Neural progenitor cell (in vitro differentiated cells): ENCODE data around the gene AGPAT1. TPM values are rescaled to one million over a fixed set of nuclear protein-coding genes. Genes with fewer than 3 reads are reported as not detected.
A peak's percentile ranks its signal among the peaks of the same experiment; 100 is the strongest.

Experiments
- DNase-seq: peaks from one replicate; pipeline ENCODE4 v3.0.0-alpha.2; 2016; ENCODE audit warnings: low spot score
- H2AFZ ChIP-seq: fragments of 200-600 bp; sonication (generic); replicated peaks from 2 replicates; pipeline ENCODE4 v1.6.1; 2016; ENCODE audit warnings: antibody characterized with exemption
- H3F3A ChIP-seq: fragments of 200-600 bp; sonication (generic); 2 replicates; pipeline ENCODE4 v1.6.1; 2016; ENCODE audit warnings: antibody characterized with exemption, low read depth
- H3K27ac ChIP-seq: fragments of 200-600 bp; sonication (generic); 2 replicates; pipeline ENCODE4 v1.5.1; 2016; ENCODE audit warnings: mild to moderate bottlenecking
- H3K27me3 ChIP-seq: fragments of 200-600 bp; sonication (generic); 2 replicates; pipeline ENCODE4 v1.6.1; 2016; ENCODE audit warnings: mild to moderate bottlenecking, moderate library complexity
- H3K36me3 ChIP-seq: fragments of 200-600 bp; sonication (generic); 2 replicates; pipeline ENCODE4 v1.5.1; 2016
- H3K4me1 ChIP-seq: fragments of 200-600 bp; sonication (generic); 2 replicates; pipeline ENCODE4 v1.6.1; 2016; ENCODE audit warnings: mixed run types
- H3K4me2 ChIP-seq: fragments of 200-600 bp; sonication (generic); 2 replicates; pipeline ENCODE4 v1.6.1; 2016
- H3K4me3 ChIP-seq: fragments of 200-600 bp; sonication (generic); 2 replicates; pipeline ENCODE4 v1.5.1; 2016
- H3K79me2 ChIP-seq: fragments of 200-600 bp; sonication (generic); 2 replicates; pipeline ENCODE4 v1.6.1; 2016; ENCODE audit warnings: low read depth
- H3K9ac ChIP-seq: fragments of 200-600 bp; sonication (generic); 2 replicates; pipeline ENCODE4 v1.6.1; 2016
- H3K9me3 ChIP-seq: fragments of 200-600 bp; sonication (generic); 2 replicates; pipeline ENCODE4 v1.5.1; 2016; ENCODE audit warnings: low read depth
- H4K20me1 ChIP-seq: fragments of 200-600 bp; sonication (generic); 2 replicates; pipeline ENCODE4 v1.6.1; 2016; ENCODE audit warnings: low read depth
- H3K27ac Mint-ChIP-seq: 3 replicates; pipeline ENCODE4 v1.8.0; 2021; ENCODE audit warnings: mixed read lengths
- H3K27me3 Mint-ChIP-seq: 2 replicates; pipeline ENCODE4 v1.8.0; 2022; ENCODE audit warnings: low read depth, mild to moderate bottlenecking, inconsistent platforms, moderate library complexity, mixed read lengths; ENCODE audit not compliant: insufficient read depth
- H3K36me3 Mint-ChIP-seq: 3 replicates; pipeline ENCODE4 v1.8.0; 2021; ENCODE audit warnings: mixed read lengths
- H3K4me1 Mint-ChIP-seq: 3 replicates; pipeline ENCODE4 v1.8.0; 2021; ENCODE audit warnings: mixed read lengths
- H3K4me3 Mint-ChIP-seq: 3 replicates; pipeline ENCODE4 v1.8.0; 2021; ENCODE audit warnings: mild to moderate bottlenecking, moderate library complexity, mixed read lengths
- H3K9me3 Mint-ChIP-seq: 3 replicates; pipeline ENCODE4 v1.8.0; 2020; ENCODE audit warnings: mixed read lengths
- EZH2 ChIP-seq: fragments of 200-600 bp; sonication (generic); IDR thresholded peaks from 2 replicates; pipeline ENCODE4 v1.6.1; 2017; ENCODE audit warnings: antibody characterized with exemption, mild to moderate bottlenecking, moderate library complexity
- EZH2phosphoT487 ChIP-seq: fragments of 200-600 bp; sonication (generic); IDR thresholded peaks from 2 replicates; pipeline ENCODE4 v1.6.1; 2017; ENCODE audit warnings: antibody characterized with exemption
- total RNA-seq: library from RNA; depleted of rRNA; stranded (reverse); fragments of >200 nt; gene quantifications from 2 replicates; pipeline ENCODE4 v1.2.3, GENCODE V29; 2015; ENCODE audit warnings: low replicate concordance
- TF ChIP-seq, protein P1 (sequence below): fragments of 200-600 bp; sonication (generic); IDR thresholded peaks from 2 replicates; pipeline ENCODE4 v1.5.1; 2017; ENCODE audit warnings: antibody characterized with exemption, mild to moderate bottlenecking

AGPAT1 gene
- total RNA-seq, 1 donor from 2014 or later: 46.9 TPM

GRCh38 chr6:32167154-32167760 is 8.6 kb downstream of the AGPAT1 start:
- Mint-ChIP-seq H3K27ac (peak overlapping the region; percentile 27), H3K9me3 (no peaks in the 10 kb centered on the region), H3K4me1 (peaks cover 9% of the 10 kb centered on the region), H3K36me3 (peaks cover 45% of the 10 kb centered on the region), H3K4me3 (no peak overlapping the region), H3K27me3 (peaks cover 3% of the 10 kb centered on the region)
- Histone ChIP-seq H2AFZ (no peak overlapping the region), H3K4me2 (peak overlapping the region; percentile 7), H3K79me2 (peaks cover 8% of the 10 kb centered on the region), H3K27ac (peak overlapping the region; percentile 59), H3K9ac (no peak overlapping the region), H3K9me3 (no peaks in the 10 kb centered on the region), H3F3A (peaks cover 50% of the 10 kb centered on the region), H3K36me3 (no peaks in the 10 kb centered on the region), H3K4me1 (peaks cover 30% of the 10 kb centered on the region), H3K27me3 (no peaks in the 10 kb centered on the region), H3K4me3 (no peak overlapping the region), H4K20me1 (peaks cover 6% of the 10 kb centered on the region)
- TF ChIP-seq EZH2 (no peak), EZH2phosphoT487 (no peak)
- TF ChIP-seq, protein P1, sequence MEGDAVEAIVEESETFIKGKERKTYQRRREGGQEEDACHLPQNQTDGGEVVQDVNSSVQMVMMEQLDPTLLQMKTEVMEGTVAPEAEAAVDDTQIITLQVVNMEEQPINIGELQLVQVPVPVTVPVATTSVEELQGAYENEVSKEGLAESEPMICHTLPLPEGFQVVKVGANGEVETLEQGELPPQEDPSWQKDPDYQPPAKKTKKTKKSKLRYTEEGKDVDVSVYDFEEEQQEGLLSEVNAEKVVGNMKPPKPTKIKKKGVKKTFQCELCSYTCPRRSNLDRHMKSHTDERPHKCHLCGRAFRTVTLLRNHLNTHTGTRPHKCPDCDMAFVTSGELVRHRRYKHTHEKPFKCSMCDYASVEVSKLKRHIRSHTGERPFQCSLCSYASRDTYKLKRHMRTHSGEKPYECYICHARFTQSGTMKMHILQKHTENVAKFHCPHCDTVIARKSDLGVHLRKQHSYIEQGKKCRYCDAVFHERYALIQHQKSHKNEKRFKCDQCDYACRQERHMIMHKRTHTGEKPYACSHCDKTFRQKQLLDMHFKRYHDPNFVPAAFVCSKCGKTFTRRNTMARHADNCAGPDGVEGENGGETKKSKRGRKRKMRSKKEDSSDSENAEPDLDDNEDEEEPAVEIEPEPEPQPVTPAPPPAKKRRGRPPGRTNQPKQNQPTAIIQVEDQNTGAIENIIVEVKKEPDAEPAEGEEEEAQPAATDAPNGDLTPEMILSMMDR: no peak
- no peak for DNase-seq

GRCh38 chr6:32166411-32167061 is 9.3 kb downstream of the AGPAT1 start:
- H3K4me1 ChIP-seq: peaks cover 30% of the 10 kb centered on the region
- H3K4me1 Mint-ChIP-seq: peaks cover 9% of the 10 kb centered on the region
- H3K9me3 ChIP-seq: no peaks in the 10 kb centered on the region
- no peak overlapping the region for H3K4me3 ChIP-seq
- H4K20me1 ChIP-seq: peaks cover 6% of the 10 kb centered on the region
- no peak overlapping the region for H3K9ac ChIP-seq
- no peaks in the 10 kb centered on the region for H3K9me3 Mint-ChIP-seq
- H3K27ac Mint-ChIP-seq: no peak overlapping the region
- H3K27ac ChIP-seq: no peak overlapping the region
- H3K79me2 ChIP-seq: peaks cover under 1% of the 10 kb centered on the region
- H3K27me3 Mint-ChIP-seq: peaks cover 3% of the 10 kb centered on the region
- H3F3A ChIP-seq: peaks cover 50% of the 10 kb centered on the region
- no peak for TF ChIP-seq EZH2phosphoT487
- TF ChIP-seq, protein P1: peak; percentile 18
- H2AFZ ChIP-seq: no peak overlapping the region
- DNase-seq: no peak
- H3K4me3 Mint-ChIP-seq: no peak overlapping the region
- no peaks in the 10 kb centered on the region for H3K27me3 ChIP-seq
- no peak overlapping the region for H3K4me2 ChIP-seq
- peaks cover 47% of the 10 kb centered on the region for H3K36me3 Mint-ChIP-seq
- no peaks in the 10 kb centered on the region for H3K36me3 ChIP-seq

DNA sequence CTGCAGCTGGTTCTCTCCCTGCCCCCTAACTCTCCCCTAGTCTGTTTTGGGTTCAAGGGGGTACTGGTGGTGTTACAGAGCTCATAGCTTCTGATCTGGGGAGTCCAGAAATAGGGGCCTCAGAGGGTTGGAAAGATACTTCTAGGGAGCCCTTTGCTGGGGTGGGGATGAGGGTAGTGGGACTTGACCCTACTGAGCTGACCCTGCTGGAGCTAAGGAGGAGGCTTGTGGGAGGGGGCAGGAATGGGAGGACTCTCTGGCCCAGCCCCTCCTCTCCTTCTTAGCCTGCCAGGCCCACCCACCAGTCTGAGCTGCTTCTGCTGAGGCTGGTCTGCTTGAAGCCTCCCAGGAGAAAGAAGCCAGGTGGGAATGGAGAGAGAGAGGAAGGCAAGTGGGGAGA is 11.6 kb downstream of the AGPAT1 start, which contains the start of gene EGFL8:
Gene EGFL8, plus strand, starts transcription at position 301 of the 400 bp plus-strand sequence. CDS start 1,571 bp downstream, outside the sequence.
- DNase-seq: peak; percentile 45
- Histone ChIP-seq H2AFZ (no peak within 1 kb of the TSS), H3F3A (peaks cover 50% of the 10 kb centered on the region), H4K20me1 (peaks cover 6% of the 10 kb centered on the region), H3K9ac (no peak within 1 kb of the TSS), H3K4me1 (peaks cover 30% of the 10 kb centered on the region), H3K36me3 (no peaks in the 10 kb centered on the region), H3K79me2 (no peaks in the 10 kb centered on the region), H3K4me3 (peak within 1 kb of the TSS; percentile 8), H3K4me2 (peak within 1 kb of the TSS; percentile 54), H3K27me3 (no peaks in the 10 kb centered on the region), H3K27ac (peak within 1 kb of the TSS; percentile 85), H3K9me3 (no peaks in the 10 kb centered on the region)
- Mint-ChIP-seq H3K27ac (peak within 1 kb of the TSS; percentile 89), H3K27me3 (peaks cover 2% of the 10 kb centered on the region), H3K4me3 (no peak within 1 kb of the TSS), H3K9me3 (no peaks in the 10 kb centered on the region), H3K36me3 (peaks cover 33% of the 10 kb centered on the region), H3K4me1 (peaks cover 9% of the 10 kb centered on the region)
- TF ChIP-seq EZH2 (no peak), EZH2phosphoT487 (no peak)
- TF ChIP-seq, protein P1: no peak
